ENCODE data around the gene SMARCD2. TPM values are rescaled to one million over a fixed set of nuclear protein-coding genes. Genes with fewer than 3 reads are reported as not detected.
A peak's percentile ranks its signal among the peaks of the same experiment; 100 is the strongest.
"Not testable (repeated sequence)": the region's sequence is repeated elsewhere in the genome, so short reads cannot be mapped to it uniquely, and the experiment has no call there.

The SMARCD2 gene
- total and polyA plus RNA-seq, 5 experiments from 2014 or later, result 65.9 to 112 (median 105) TPM

DNA sequence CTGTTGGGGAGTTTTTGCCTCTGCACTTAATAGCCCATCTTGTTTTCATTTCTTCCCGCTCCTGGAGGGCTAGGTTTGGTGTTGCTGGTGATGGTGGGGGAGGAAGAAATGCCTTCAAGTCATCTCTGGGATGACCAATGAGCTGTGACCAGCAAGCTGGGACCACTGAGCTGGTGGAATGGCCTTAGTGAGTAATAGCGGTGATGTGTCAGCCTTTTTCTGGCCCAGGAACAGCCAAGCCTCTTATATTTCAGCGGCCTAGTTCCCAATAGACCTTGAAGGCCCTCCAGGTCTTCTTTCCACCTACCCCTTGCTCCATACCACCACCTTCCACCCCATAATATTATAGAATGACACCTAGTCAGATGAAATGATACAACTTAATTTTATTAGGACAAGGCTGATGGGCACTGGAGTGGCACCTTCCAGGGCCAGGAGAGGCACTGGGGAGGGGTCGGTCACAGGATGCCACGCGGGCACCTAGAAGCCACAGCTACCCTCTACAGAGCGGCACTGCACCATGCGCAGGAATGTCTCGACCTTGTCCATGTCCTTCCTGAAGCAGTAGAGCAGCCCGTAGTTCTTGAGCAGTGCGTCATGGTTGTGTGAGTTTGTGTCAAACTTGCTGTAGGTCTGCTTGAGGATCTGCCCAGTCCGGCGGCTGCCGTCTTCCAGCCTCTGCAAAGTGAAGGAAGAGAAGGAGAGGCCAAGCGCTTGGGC lies 29.3 kb upstream of the SMARCD2 start:
- ATAC-seq, H3K4me1 Mint-ChIP-seq, H3K27me3 Mint-ChIP-seq, DNase-seq, POLR2A ChIA-PET, H3K4me3 Mint-ChIP-seq, H3K9me3 Mint-ChIP-seq, H3K27ac Mint-ChIP-seq, H3K36me3 Mint-ChIP-seq: not testable (repeated sequence)

DNA sequence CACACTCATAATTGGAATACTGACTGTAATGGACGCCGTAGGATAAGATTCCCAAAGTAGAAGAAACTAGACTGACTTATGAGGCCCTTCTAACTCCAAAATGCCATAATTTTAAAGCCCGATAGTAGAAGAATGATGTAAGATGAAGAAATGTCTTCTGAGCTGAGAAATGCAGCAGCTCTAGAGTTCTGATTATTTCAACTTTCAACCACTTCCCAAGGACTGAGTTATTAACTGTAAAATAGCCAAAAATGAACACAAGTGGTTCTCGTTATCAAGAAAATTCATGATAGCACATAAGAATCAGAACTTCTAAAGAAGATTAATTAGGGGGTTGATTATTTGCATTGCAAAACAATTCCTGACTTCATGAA lies 27.8 kb upstream of the SMARCD2 start:
- H3K36me3 Mint-ChIP-seq, ATAC-seq, H3K9me3 Mint-ChIP-seq, H3K27me3 Mint-ChIP-seq, H3K4me3 Mint-ChIP-seq, H3K27ac Mint-ChIP-seq, POLR2A ChIA-PET, DNase-seq, H3K4me1 Mint-ChIP-seq: not testable (repeated sequence)

DNA sequence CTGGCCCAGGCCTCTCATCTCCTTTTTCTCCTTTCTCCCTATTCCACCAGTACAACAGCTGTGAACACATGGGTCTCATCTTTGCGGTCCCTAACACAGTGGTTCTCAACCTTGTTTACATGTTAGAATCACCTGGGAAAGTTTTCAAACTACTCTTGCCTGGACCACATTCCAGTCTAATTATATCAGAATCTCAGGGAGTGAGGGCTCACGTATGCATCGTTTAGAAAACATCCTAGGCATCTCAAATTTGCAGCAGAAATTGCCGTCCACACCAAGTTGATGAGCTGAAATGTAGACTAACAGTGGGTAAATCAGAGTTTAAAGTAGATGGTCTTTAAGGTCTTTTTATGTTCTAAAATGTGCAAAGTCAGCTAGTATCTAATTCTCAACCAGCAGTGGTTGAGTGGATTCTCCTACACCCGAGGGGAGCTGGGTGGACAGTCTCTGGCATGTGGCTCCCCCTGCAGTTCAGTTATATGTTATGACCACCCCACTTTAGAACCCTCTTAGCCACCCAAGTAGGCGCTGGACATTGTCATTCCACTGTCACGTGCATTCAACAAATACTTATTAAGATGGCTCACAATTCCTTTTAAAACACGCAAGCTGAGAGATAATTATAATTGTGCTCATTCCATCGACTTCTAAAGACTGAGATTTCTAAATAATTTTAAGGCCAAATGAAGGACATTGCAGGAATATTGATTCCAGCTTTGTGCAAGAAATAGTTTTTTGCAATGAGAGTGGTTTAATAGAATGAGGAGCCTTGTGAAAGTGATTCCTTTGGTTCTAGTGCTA lies 27.2 kb upstream of the SMARCD2 start:
- H3K36me3 Mint-ChIP-seq, H3K27ac Mint-ChIP-seq, ATAC-seq, H3K9me3 Mint-ChIP-seq, DNase-seq, H3K27me3 Mint-ChIP-seq, H3K4me3 Mint-ChIP-seq, H3K4me1 Mint-ChIP-seq, POLR2A ChIA-PET: not testable (repeated sequence)

DNA sequence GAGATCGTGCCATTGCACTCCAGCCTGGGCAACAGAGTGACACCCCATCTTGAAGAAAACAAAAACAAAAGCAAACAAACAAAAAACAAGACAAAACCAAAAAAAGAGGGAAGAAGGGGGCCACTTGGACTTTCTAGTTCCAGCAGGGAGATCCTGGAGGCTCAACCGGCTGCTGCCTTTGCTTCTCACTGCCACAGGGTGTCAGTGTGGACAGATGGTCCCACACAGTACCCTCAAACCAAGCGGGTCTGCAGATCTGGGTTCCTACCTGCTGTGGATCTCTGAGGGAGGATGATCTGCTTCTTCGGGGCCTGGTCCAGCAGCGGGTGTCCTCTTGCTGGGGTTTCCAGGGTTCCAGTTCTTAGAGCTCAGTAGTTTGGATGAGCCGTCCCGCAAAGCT lies 24.1 kb upstream of the SMARCD2 start:
- ATAC-seq, result peak in 1 of 2 donors; percentile 39
- H3K27ac Mint-ChIP-seq, DNase-seq, H3K4me1 Mint-ChIP-seq, POLR2A ChIA-PET, H3K36me3 Mint-ChIP-seq, H3K4me3 Mint-ChIP-seq, H3K9me3 Mint-ChIP-seq, H3K27me3 Mint-ChIP-seq: not testable (repeated sequence)

DNA sequence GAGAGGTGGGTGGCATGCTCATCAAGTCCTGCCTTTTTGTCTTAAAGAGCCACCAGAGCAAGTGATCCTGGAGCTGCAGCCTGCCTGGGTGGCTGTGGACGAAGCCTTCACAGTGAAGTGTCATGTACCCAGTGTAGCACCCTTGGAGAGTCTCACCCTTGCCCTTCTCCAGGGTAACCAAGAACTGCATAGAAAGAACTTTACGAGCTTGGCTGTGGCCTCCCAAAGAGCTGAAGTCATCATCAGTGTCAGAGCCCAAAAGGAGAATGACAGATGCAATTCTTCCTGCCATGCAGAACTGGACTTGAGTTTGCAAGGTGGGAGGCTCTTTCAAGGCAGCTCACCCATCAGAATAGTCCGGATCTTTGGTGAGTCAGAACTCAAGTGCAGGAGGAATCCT lies 16.8 kb upstream of the SMARCD2 start:
- peaks cover 0 to 6% (median 0%) of the 10 kb centered on the region in 5 donors for H3K27me3 Mint-ChIP-seq
- no peak for DNase-seq
- no peak overlapping the region for H3K4me3 Mint-ChIP-seq
- H3K27ac Mint-ChIP-seq, result no peak overlapping the region
- no peak for ATAC-seq
- no peaks in the 10 kb centered on the region for H3K36me3 Mint-ChIP-seq
- no peaks in the 10 kb centered on the region for H3K4me1 Mint-ChIP-seq
- POLR2A ChIA-PET, result no interaction called here
- no peaks in the 10 kb centered on the region for H3K9me3 Mint-ChIP-seq

DNA sequence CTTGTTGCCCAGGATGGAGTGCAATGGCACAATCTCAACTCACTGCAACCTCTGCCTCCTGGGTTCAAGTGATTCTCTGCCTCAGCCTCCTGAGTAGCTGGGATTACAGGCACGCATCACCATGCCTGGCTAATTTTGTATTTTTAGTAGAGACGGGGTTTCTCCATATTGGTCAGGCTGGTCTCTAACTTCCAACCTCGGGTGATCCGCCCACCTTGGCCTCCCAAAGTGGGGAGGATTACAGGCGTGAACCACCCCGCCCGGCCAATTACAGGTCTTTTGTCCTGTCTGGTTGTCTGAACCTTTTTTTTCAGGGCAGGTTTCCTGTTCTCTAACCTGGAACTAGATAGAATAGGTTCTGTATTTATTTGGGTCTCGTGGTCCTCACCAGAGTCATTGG lies 13.9 kb upstream of the SMARCD2 start:
- DNase-seq, H3K27ac Mint-ChIP-seq, H3K9me3 Mint-ChIP-seq, H3K4me3 Mint-ChIP-seq, H3K36me3 Mint-ChIP-seq, ATAC-seq, H3K27me3 Mint-ChIP-seq, H3K4me1 Mint-ChIP-seq: not testable (repeated sequence)
- POLR2A ChIA-PET, result interaction anchor here (0.7 kb wide), 1 partner anchor 23 kb away, joined by 5 read pairs; no protein-coding TSS in a partner anchor

DNA sequence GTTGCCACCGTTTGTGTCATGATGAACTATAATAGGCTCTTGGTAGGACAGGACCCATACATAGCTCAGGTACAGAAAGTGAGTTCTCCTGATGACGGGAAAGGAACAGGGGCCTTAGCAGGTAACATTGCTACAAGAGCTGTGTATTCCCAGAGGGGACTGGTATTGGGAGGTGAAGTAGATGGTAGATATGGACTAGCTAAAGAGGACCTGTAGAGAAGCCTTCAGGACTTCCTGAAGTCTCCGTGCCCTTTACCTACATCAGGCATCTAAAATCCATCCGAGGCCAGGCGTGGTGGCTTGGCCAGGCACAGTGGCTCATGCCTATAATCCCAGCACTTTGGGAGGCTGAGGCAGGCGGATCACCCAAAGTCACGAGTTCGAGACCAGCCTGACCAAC lies 12.7 kb upstream of the SMARCD2 start:
- no peaks in the 10 kb centered on the region for H3K9me3 Mint-ChIP-seq
- H3K27me3 Mint-ChIP-seq, result peaks cover 0 to 2% (median 0%) of the 10 kb centered on the region in 5 donors
- POLR2A ChIA-PET, result no interaction called here
- no peak for ATAC-seq
- no peak for DNase-seq
- no peaks in the 10 kb centered on the region for H3K4me1 Mint-ChIP-seq
- H3K27ac Mint-ChIP-seq, result no peak overlapping the region
- H3K36me3 Mint-ChIP-seq, result no peaks in the 10 kb centered on the region
- no peak overlapping the region for H3K4me3 Mint-ChIP-seq

DNA sequence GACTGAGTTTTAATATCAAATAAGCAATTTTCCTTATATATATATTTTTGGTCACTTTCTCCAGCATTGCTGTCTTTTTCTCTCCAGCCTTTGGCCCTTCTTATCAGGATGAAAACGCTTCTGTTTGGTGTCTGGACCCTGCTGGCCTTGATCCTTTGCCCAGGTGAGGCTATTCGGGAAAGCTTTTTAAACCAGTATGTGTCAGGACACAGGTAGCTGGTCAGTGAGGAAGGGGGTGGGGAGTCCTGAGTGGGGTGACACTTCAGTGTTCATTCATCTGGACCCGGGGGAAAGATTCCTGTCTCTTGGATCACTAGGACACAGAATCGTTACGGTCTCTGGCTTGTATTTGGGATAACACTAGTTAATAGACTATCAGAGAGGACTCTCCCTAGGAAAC lies 12.2 kb upstream of the SMARCD2 start:
- no peak for DNase-seq
- Mint-ChIP-seq H3K4me3 (no peak overlapping the region), H3K4me1 (peaks cover 0 to 3% (median 0%) of the 10 kb centered on the region in 4 donors), H3K27me3 (peaks cover 0 to 2% (median 0%) of the 10 kb centered on the region in 5 donors), H3K36me3 (no peaks in the 10 kb centered on the region), H3K27ac (no peak overlapping the region), H3K9me3 (no peaks in the 10 kb centered on the region)
- POLR2A ChIA-PET, result interaction anchor here (1.8 kb wide), 1 partner anchor 11 kb away, joined by 6 read pairs; no protein-coding TSS in a partner anchor
- no peak for ATAC-seq

DNA sequence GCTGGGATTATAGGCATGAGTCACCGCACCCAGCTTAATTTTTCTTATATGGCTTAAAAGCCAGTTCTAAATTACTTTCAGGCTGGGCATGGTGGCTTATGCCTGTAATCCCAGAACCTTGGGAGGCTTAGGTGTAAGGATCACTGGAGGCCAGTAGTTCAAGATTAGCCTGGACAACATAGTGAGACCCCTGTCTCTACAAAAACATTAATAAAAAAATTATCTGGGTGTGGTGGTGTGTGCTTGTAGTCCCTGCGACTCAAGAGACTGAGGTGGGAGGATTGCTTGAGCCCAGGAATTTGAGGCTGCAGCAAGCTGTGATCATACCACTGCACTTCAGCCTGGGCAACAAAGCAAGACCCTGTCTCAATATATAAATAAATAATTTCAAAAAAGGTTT lies 10.8 kb upstream of the SMARCD2 start:
- Mint-ChIP-seq H3K27ac (no peak overlapping the region), H3K36me3 (no peaks in the 10 kb centered on the region), H3K9me3 (peaks cover 0 to 1% (median 0%) of the 10 kb centered on the region in 9 donors), H3K4me1 (peaks cover 5 to 14% (median 8%) of the 10 kb centered on the region in 4 donors), H3K4me3 (no peak overlapping the region), H3K27me3 (no peaks in the 10 kb centered on the region)
- ATAC-seq (no peak), DNase-seq (no peak)
- POLR2A ChIA-PET, result interaction anchor here (1.8 kb wide), 1 partner anchor 9 kb away, joined by 6 read pairs; no protein-coding TSS in a partner anchor

DNA sequence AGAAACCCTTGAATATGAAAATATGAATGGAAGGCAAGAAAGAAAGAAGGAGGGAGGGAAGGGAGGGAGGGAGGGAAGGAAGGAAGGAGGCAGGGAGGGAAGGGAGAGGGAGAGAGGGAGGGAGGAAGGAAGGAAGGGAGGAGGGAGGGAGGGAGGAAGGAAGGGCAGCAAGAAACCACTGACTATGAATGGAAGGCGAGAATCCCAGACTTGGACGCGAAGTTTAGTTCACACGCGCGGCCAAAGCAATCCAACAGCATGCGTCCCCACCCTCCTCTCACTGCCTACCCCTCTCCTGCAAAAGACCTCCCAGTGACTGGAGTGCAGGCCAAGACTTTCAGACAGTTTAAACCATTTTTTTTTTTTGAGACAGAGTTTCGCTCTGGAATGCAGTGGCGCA lies 7.9 kb upstream of the SMARCD2 start:
- no peaks in the 10 kb centered on the region for H3K36me3 Mint-ChIP-seq
- peaks cover 12 to 23% (median 15%) of the 10 kb centered on the region in 4 donors for H3K4me1 Mint-ChIP-seq
- peaks cover 0 to 3% (median 0%) of the 10 kb centered on the region in 9 donors for H3K9me3 Mint-ChIP-seq
- ATAC-seq, result no peak
- no peak overlapping the region for H3K4me3 Mint-ChIP-seq
- peak overlapping the region in 2 of 10 donors; percentile 48 to 53 for H3K27ac Mint-ChIP-seq
- POLR2A ChIA-PET, result interaction anchor here (0.7 kb wide), 1 partner anchor 249 kb away, joined by 8 read pairs; no protein-coding TSS in a partner anchor
- no peak for DNase-seq
- H3K27me3 Mint-ChIP-seq, result no peaks in the 10 kb centered on the region

DNA sequence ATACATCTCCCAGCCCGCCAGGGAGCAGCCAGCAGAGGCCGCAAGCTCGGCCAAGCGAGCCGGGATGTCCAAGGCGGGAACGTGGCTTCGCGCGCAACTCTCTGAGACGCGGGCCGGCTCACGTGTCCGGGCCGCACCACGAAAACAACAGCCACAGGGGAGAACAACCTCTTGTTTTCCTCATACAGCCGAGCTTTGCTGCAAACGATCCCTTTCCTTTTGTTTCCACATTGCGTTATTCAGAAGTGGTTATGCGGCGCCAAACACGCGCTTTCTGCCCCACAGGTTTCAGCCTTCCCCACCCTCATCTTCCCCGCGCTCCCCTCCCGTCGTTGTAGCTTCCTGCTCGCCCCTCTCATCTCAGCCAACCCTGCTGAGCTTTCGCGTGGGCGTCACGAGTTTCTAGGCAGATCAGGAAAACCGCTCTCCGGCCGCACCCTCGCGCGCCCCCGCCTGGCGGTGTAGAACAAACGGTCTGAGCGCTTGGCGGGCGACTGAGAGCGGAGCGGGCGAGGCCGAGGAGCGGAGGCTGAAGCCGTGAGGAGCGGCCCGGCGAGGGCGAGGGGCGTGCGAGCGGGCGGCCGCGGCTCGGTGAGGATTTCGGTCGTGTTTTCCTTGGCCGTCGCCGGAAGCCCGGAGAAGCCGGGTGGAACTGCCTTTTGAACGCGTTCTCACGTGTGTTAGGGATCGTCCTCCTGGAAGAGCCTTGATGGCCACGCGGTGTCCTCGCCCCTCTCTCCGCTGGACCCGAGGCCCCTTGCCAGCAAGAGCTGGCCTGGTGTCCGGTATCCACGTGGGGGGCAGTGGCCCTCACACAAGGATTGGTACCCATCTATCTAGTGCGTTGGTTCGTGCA lies 6.6 kb upstream of the SMARCD2 start:
- Mint-ChIP-seq H3K36me3 (no peaks in the 10 kb centered on the region), H3K27ac (peak overlapping the region; percentile 88 to 98 (median 94)), H3K9me3 (peaks cover 0 to 3% (median 0%) of the 10 kb centered on the region in 9 donors), H3K4me3 (peak overlapping the region; percentile 71 to 96 (median 86)), H3K4me1 (peaks cover 15 to 26% (median 19%) of the 10 kb centered on the region in 4 donors), H3K27me3 (no peaks in the 10 kb centered on the region)
- DNase-seq (peak; percentile 91 to 96 (median 94)), ATAC-seq (peak; percentile 95 to 96)
- POLR2A ChIA-PET, result interaction anchor here (0.9 to 15.6 kb wide), 9 partner anchors 11 to 297 kb away, joined by 3 to 205 read pairs (median 6); partner anchors contain the start of genes CCDC47, DDX42, FTSJ3 and LIMD2

DNA sequence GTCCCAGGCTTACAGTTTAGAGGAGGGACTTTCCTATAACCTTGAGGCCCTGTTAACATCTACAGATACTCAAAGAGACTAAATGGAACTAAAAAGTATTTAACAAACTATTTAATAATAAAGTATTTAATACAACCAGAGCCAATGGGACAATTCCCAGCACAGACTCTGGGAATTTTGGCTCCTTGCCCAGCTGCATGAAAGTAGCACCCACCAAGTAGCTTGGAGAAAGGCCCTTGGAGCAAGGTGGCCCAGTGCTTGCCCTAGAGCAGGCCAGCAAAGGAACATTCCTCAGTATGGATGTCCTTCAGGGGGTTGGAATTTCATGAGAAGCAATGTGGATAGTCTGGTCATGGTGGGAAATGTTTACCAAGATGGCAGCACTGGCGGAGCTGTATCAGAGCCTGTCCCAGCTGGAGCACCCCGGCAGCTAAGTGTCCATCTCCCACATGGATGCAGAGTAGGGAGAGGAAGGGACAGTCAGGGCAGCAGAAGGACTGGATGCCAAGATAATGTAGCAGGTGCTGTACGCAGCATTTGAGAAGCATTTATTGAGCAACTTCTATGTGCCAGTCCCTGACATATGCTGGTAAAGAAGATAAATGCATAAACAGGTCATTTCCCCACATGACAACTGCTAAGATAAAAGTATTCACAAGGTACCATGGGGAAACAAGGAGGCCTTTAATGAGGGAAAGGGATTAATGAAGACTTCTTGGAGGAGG lies 5.2 kb upstream of the SMARCD2 start:
- Mint-ChIP-seq H3K4me1 (peaks cover 19 to 34% (median 26%) of the 10 kb centered on the region in 4 donors), H3K27ac (peak overlapping the region in 8 of 10 donors; percentile 22 to 88 (median 68)), H3K9me3 (peaks cover 0 to 3% (median 0%) of the 10 kb centered on the region in 9 donors), H3K27me3 (no peaks in the 10 kb centered on the region), H3K4me3 (peak overlapping the region in 9 of 10 donors; percentile 51 to 96 (median 71)), H3K36me3 (no peaks in the 10 kb centered on the region)
- POLR2A ChIA-PET, result interaction anchor here (0.5 to 15.6 kb wide), 6 partner anchors 9 to 1732 kb away, joined by 3 to 205 read pairs (median 8); partner anchors contain the start of genes FTSJ3, LIMD2 and PSMC5
- DNase-seq (no peak), ATAC-seq (no peak)

Data from naive thymus-derived CD8-positive, alpha-beta T cell (primary cell).